Natural killer cell (primary cell): ENCODE results near the gene TMEM175. TPM values are rescaled to one million over a fixed set of nuclear protein-coding genes. Genes with fewer than 3 reads are reported as not detected.
"Not testable (repeated sequence)": the region's sequence is repeated elsewhere in the genome, so short reads cannot be mapped to it uniquely, and the experiment has no call there.

Experiments used
- ATAC-seq, 3 donors: fragments of 150-1000 bp in 2 of 3; fragments of 200-7000 bp in 1 of 3; cut with Tn5 transposase; 1 replicate in 1 of 3; 2 replicates in 2 of 3; pipeline ENCODE4 v1.10.0; 2021; ENCODE audit warnings: mild to moderate bottlenecking in 2 of 3, moderate library complexity in 2 of 3
- DNase-seq, 2 donors: peaks; one replicate each; pipeline versions ENCODE4 v3.0.0 to v3.0.0-alpha.2; 2013 to 2021; ENCODE audit warnings: mixed read lengths in 1 of 2
- H3K27ac ChIP-seq: one replicate; pipeline ENCODE4 v1.5.1; 2013; ENCODE audit warnings: mild to moderate bottlenecking, low read length
- H3K27me3 ChIP-seq: one replicate; pipeline ENCODE4 v1.6.1; 2013; ENCODE audit warnings: low read length; ENCODE audit not compliant: control insufficient read depth, insufficient read depth
- H3K36me3 ChIP-seq: one replicate; pipeline ENCODE4 v1.6.1; 2013; ENCODE audit warnings: low read length; ENCODE audit not compliant: control insufficient read depth, insufficient read depth
- H3K4me1 ChIP-seq: one replicate; pipeline ENCODE4 v1.6.1; 2013; ENCODE audit warnings: low read length; ENCODE audit not compliant: control insufficient read depth, insufficient read depth
- H3K4me3 ChIP-seq: one replicate; pipeline ENCODE4 v1.5.1; 2013; ENCODE audit warnings: low read length
- H3K9me3 ChIP-seq: one replicate; pipeline ENCODE4 v1.6.1; 2013; ENCODE audit warnings: low read length; ENCODE audit not compliant: control insufficient read depth, insufficient read depth
- H3K27ac Mint-ChIP-seq, 2 donors: one replicate each; pipeline ENCODE4 v1.8.0; 2022; ENCODE audit warnings: mild to moderate bottlenecking in 2 of 2, mixed read lengths in 2 of 2, moderate library complexity in 1 of 2
- H3K27me3 Mint-ChIP-seq, 2 donors: one replicate each; pipeline ENCODE4 v1.8.0; 2022; ENCODE audit warnings: low read depth in 2 of 2, mixed read lengths in 2 of 2
- H3K36me3 Mint-ChIP-seq: one replicate; pipeline ENCODE4 v1.8.0; 2022; ENCODE audit warnings: mixed read lengths
- H3K4me1 Mint-ChIP-seq, 2 donors: one replicate each; pipeline ENCODE4 v1.8.0; 2022; ENCODE audit warnings: mixed read lengths in 2 of 2
- H3K4me3 Mint-ChIP-seq: one replicate; pipeline ENCODE4 v1.8.0; 2022; ENCODE audit warnings: mild to moderate bottlenecking, moderate library complexity, mixed read lengths
- H3K9me3 Mint-ChIP-seq, 2 donors: one replicate each; pipeline ENCODE4 v1.8.0; 2022; ENCODE audit warnings: mixed read lengths in 2 of 2
- CTCF ChIP-seq: fragments of 200-600 bp; IDR thresholded peaks from one replicate; pipeline ENCODE4 v1.8.0; 2022; ENCODE audit warnings: antibody characterized with exemption
- WGBS: methylation state at CpG from one replicate; pipeline ENCODE4 v1.1.7; 2013; ENCODE audit warnings: missing lambda C conversion rate; ENCODE audit not compliant: insufficient coverage; 5-methylcytosine and 5-hydroxymethylcytosine counted together
- intact Hi-C: fragments of 100-400 bp; cut with micrococcal nuclease; formaldehyde crosslinking; loops from one replicate; pipeline ENCODE4 v1.14.2; 2022
- total RNA-seq, 4 donors: library from RNA; stranded (reverse); fragments of 120-200 nt in 1 of 4; gene quantifications; one replicate each; pipeline versions ENCODE4 v1.2.3 to v1.2.4, GENCODE V29; 2013 to 2022

TMEM175 gene
- total RNA-seq, 3 donors from 2014 or later (not counting 1 experiment from before 2014, with no cell fraction given), result 72.8 to 79.8 (median 73.2) TPM

GRCh38 chr4:998096-998691 is 65.9 kb downstream of the TMEM175 start:
- Histone ChIP-seq H3K27me3 (peaks cover 27% of the 10 kb centered on the region), H3K27ac (no peak overlapping the region)

GRCh38 chr4:999240-999863 is 67.1 kb downstream of the TMEM175 start:
- ATAC-seq, H3K36me3 ChIP-seq, intact Hi-C loops, H3K4me3 ChIP-seq, H3K4me3 Mint-ChIP-seq, H3K36me3 Mint-ChIP-seq, H3K9me3 Mint-ChIP-seq, DNase-seq, H3K27ac ChIP-seq, H3K9me3 ChIP-seq, H3K27ac Mint-ChIP-seq: not testable (repeated sequence)
- WGBS, result 59% methylated on average over 16 of the region's 21 CpGs
- Mint-ChIP-seq H3K4me1 (peaks cover 0 to 10% of the 10 kb centered on the region in 2 donors), H3K27me3 (peaks cover 5 to 22% of the 10 kb centered on the region in 2 donors)
- peaks cover 36% of the 10 kb centered on the region for H3K27me3 ChIP-seq
- H3K4me1 ChIP-seq, result peaks cover 11% of the 10 kb centered on the region

More at GRCh38 chr4:998096-998691, 65.9 kb downstream of the TMEM175 start:
- Mint-ChIP-seq H3K9me3 (no peaks in the 10 kb centered on the region), H3K36me3 (no peaks in the 10 kb centered on the region), H3K27ac (no peak overlapping the region), H3K4me1 (peaks cover 0 to 10% of the 10 kb centered on the region in 2 donors), H3K27me3 (peaks cover 5 to 20% of the 10 kb centered on the region in 2 donors), H3K4me3 (no peak overlapping the region)
- Histone ChIP-seq H3K9me3 (no peaks in the 10 kb centered on the region), H3K36me3 (no peaks in the 10 kb centered on the region), H3K4me1 (peaks cover 11% of the 10 kb centered on the region), H3K4me3 (no peak overlapping the region)
- TF ChIP-seq CTCF, result no peak
- intact Hi-C loops, result no loop called here
- DNase-seq (no peak), ATAC-seq (no peak)
- WGBS, result 49% methylated on average over 12 of the region's 12 CpGs

- Mint-ChIP-seq H3K9me3 (no peaks in the 10 kb centered on the region), H3K4me3 (no peak overlapping the region), H3K27me3 (peaks cover 5 to 27% of the 10 kb centered on the region in 2 donors), H3K36me3 (no peaks in the 10 kb centered on the region), H3K27ac (no peak overlapping the region), H3K4me1 (peaks cover 0 to 10% of the 10 kb centered on the region in 2 donors)
- no peak for ATAC-seq
- TF ChIP-seq CTCF, result no peak
- H3K9me3 ChIP-seq, result no peaks in the 10 kb centered on the region
- no peaks in the 10 kb centered on the region for H3K36me3 ChIP-seq
- H3K4me1 ChIP-seq, result peaks cover 11% of the 10 kb centered on the region
- WGBS, result 58% methylated on average over 17 of the region's 18 CpGs
- no peak for DNase-seq
- H3K27me3 ChIP-seq, result peaks cover 41% of the 10 kb centered on the region
- intact Hi-C loops, result loop anchor here (10.0 kb wide), 1 partner anchor 355 kb away; no protein-coding TSS in a partner anchor
- H3K27ac ChIP-seq, result no peak overlapping the region
- H3K4me3 ChIP-seq, result no peak overlapping the region
Measured at GRCh38 chr4:999882-1000425, 67.7 kb downstream of the TMEM175 start.

- Histone ChIP-seq H3K27ac (no peak overlapping the region), H3K36me3 (no peaks in the 10 kb centered on the region), H3K4me3 (no peak overlapping the region), H3K4me1 (peaks cover 11% of the 10 kb centered on the region), H3K9me3 (no peaks in the 10 kb centered on the region), H3K27me3 (peaks cover 41% of the 10 kb centered on the region)
- WGBS, result 90% methylated on average over 15 of the region's 15 CpGs
- Mint-ChIP-seq H3K4me1 (peaks cover 0 to 10% of the 10 kb centered on the region in 2 donors), H3K9me3 (no peaks in the 10 kb centered on the region), H3K27me3 (peaks cover 5 to 27% of the 10 kb centered on the region in 2 donors), H3K4me3 (no peak overlapping the region), H3K36me3 (no peaks in the 10 kb centered on the region), H3K27ac (no peak overlapping the region)
- DNase-seq (no peak), ATAC-seq (no peak)
- intact Hi-C loops, result loop anchor here (10.0 kb wide), 1 partner anchor 354 kb away; no protein-coding TSS in a partner anchor
- TF ChIP-seq CTCF, result no peak
Measured at GRCh38 chr4:1000686-1001260, 68.5 kb downstream of the TMEM175 start.
